AG08396 (cell line): Measurements from ENCODE around the gene ZIM2.

Experiments
- DNase-seq: peaks from one replicate; pipeline ENCODE4 v3.0.0; 2012; ENCODE audit warnings: low spot score, mixed read lengths

ZIM2 gene

DNA sequence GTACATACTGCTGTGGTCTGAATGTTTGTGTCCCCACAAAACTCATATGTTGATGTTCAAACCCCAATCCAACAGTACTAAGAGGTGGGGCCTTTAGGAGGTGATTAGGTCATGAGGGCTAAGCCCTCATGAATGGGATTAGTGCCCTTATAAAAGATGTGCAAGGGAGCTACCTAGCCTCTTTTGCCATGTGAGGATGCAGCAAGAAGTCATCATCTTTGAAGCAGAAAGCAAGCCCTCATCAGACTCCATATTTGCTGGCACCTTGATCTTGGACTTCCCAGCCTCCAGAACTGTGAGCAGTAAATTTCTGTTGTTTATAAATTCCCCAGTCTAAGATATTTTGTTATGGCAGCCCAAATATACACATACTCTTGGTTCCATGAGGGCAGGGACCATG is 33.9 kb downstream of the ZIM2 start:
- no peak for DNase-seq

DNA sequence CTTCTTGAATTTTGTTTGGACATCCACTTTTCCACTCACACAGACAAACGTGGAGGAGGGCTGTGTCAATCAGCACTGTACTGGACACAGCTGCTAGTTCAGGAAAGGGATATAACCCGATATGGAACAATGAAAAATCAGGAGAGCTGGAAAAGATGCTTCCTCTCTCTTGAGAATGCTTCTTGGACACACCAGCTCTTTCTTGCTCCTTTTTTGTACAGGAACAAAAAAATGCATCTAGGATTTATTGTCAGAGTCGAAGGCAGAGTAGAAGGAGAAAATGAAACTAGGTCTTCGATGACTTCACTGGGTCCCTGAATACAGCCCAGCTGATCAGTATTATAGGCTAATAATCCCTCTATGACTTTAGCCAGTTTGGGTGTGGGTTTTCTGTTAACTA is 62.2 kb downstream of the ZIM2 start:
- no peak for DNase-seq

DNA sequence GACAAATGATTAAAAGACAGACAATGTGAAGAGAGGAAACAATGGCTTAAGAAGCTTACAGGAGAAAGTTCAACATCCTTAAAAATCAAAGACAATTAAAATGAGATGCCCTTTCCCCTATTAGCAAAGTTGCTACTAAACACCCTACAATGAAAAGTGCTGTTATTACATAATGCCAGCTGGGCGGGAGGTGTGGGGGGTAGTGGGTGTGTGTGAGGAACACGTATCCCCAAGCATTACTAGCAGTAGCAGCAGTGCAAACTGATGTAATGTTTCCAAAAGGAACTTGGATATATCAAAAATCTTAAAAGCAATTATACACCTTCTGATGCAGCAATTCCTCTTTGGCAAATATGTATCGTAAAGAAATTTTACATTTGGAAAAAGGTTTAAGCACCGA is 70.9 kb downstream of the ZIM2 start:
- DNase-seq = no peak

DNA sequence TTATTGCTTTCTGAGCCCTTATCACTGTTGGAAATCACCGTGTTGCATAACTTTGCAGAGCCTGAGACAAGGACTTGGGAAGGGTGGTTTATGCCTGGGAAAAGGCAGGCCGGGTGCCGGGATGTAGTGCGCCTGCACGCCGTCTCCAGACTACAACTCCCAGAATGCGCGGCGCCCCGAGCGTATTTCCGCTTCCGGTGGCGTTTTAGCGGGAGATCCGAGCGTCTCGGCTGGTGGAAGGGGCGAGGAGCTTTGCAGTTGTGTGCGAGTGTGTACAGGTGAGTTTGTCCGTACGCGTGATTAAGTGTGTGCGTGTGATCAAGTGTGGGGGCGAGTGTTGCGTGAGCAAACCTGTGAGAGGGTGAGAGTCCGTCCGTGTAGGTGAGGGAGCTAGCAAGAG is 75.4 kb downstream of the ZIM2 start:
- no peak for DNase-seq

DNA sequence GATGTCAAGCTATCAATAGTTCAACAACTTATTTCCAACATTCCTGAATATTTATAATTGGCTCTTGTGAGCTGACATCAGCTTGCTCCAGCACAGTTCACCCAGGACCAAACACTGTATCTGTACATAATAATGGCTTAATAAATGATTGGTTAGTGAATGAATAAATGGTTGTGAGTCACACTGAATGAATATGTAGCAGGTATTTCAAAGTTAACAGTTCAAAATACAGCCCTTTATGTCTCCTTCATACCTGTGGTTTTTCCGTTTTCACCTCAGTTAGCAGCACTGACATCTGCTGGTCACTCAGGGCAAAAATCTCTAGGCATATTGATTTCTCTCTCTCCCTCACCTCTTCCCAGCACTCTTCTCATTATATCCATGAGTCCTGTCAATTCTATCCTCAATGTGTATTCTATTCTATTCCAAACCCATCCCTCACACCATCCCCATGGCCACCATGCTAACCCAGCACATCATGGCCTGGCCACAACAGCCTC is 76.3 kb downstream of the ZIM2 start:
- no peak for DNase-seq

DNA sequence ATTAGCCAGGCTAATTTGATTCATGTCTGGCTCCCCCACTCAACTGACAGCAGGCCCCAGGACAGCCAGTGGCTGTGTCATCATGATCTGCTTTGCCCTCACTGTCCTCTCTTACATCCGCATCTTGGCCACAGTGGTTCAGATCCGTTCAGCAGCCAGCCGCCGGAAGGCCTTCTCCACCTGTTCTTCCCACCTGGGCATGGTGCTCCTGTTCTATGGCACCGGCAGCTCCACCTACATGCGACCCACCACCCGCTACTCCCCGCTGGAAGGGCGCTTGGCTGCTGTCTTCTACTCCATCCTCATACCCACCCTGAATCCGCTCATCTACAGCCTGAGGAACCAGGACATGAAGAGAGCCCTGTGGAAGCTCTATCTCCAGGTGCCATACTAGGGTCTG is 79.7 kb downstream of the ZIM2 start:
- DNase-seq = no peak

DNA sequence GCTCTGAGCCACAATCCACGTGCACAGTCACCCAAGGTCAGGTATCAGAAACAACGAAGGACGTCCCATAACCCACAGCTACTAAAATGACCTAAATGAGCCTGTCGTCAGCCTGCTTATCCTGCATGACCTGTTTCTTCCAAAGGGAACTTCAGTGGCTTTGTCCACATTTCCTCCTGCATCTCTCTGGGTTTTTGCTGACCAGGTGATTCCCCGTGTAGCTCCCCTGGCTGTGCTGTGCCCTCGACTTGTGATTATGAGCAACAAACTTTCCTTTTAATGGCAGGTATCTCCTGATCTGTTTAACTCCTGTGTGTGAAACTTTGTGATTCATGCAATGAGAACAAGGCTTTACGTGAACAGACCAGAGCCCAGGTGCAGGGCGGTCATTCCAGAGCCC is 81.0 kb downstream of the ZIM2 start:
- no peak for DNase-seq

DNA sequence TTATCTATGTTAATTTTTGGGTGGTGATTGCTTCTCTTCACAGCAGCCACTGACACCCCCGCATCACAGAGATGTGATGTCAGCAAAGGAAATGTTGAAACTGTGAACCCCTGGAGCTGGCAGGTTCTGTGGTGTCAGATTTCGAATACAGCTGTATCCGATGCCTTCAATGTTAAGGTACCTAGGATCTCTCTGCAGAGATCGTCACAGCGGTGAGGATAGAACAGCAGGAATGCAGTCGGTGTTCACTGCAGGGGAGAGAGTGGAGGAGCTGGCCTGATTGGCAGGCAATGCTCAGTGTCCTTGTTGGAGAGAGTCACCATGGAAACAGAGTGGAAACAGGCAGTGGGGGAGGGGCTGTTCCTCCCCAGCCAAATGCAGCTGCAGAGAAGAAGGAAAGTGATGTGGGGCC is 89.4 kb downstream of the ZIM2 start:
- no peak for DNase-seq

DNA sequence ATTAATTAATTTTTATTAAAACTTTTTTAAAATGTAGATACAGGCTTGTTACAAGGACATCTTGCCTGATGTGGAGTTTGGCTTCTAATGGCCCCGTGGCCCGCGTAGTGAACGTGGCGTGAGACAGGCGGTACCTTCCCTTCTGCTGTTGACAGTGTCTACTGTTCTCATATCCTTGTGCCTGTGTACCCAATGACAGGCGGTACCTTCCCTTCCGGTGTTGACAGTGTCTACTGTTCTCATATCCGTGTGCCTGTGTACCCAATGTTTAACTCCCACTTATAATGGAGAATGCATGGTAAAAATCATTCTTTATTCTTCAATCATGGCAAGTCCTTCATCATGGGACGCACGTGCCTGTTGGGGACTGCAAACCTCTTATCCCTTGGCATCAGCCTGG is 89.9 kb downstream of the ZIM2 start:
- no peak for DNase-seq

DNA sequence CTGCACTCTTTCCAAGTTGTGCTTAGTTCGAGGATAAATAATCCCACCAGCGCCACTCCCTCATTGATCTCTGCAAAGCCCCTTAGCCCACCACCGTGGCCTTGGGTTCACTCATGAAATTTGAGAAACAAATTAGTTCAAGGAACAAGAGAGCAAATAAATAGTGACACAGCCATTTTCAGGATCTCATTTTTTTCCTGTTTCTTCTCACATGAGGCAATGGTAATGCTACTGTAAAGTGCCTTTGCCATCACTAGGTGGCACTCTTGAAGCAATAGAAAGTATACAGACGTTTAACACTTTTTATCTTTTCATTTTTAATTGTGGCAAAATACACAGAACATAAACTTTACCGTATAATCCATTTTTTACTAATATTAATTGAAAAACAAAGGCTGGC is 92.1 kb downstream of the ZIM2 start:
- no peak for DNase-seq

DNA sequence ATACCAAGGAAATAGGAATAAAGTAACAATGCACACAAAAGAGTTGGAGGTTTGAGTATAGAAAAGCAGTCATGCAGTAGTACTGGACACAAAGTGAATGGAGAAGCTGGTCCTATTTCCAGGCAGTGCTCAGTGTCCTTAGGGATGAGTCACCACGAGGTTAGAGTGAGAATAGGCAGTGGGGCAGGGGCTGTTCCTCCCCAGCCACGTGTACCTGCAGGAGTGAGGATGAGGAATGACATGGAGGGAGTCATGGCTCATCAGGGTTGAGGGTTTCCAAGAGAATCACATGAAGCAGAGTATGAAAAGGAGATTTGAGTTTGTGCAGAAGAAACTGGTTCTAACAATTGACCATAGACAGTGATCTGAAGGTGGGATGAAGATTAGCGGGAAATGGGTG is 94.2 kb downstream of the ZIM2 start:
- no peak for DNase-seq

DNA sequence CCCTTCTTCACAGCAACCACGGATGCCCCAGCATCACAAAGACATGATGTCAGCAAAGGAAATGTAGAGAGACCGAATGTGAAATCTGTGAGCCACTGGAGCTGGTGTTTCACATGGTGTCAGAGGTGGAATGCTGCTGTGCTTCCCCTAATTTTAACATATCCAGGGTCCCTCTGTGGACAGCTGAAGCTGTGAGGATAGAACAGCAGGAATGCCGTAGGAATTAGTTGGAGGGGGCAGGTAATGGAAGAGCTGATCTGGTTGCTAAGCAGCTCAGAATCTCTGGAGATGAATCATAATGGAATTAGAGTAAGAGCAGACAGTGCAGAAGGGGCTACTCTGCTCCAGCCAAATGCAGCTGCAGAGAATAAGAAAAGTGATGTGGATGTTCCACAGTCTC is 100.0 kb downstream of the ZIM2 start:
- no peak for DNase-seq

DNA sequence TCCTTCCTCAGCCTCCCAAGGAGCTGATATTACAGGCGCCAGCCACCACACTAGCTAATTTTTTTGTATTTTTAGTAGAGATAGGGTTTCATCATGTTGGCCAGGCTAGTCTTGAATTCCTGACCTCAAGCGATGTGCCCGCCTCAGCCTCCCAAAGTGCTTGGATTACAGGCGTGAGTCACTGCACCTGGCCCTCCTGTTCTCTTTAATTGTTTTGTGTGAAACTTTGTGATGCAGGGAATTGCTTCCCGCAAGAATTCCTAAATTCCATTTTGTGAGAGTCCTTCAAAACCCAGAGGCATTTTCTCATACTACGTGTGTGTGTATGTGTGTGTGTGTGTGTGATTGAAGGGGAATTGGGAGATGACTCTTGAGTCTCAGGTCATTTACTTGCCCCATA is 104.0 kb downstream of the ZIM2 start:
- no peak for DNase-seq

DNA sequence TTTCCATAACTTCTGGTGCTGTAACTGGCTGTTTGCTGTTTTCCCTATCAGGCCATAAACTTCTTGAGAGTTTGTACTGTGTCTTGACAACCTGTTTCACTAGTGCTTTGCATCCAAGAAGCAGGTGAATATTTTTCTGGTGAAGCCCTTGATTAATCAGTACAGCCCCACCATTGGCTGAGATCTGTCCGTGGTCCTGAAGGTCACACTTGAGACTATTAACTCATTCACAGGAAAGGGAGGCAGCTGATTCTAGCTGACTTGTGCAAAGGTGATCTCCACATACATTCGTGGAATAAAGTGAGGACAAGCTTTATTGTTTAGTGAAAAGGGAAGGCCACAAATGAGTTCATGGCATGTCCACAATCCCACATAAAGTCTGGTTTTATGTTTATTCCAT is 107.5 kb downstream of the ZIM2 start:
- DNase-seq = no peak

DNA sequence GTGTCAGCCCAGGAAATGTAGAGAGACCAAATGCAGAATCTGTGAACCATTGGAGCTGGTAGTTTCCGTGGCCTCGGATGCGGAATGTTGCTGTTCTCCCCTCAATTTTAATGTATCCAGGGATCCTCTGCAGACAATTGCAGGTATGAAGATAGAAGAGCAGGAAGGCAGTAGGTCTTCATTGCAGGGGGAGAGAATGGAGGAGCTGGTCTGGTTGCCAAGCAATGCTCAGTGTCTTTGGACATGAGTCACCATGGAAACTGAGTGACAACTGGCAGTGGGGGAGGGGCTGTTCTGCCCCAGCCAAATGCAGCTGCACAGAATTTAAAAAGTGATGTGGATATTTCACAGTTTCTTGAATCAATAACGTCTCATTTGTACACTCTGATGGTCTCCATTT is 112.8 kb downstream of the ZIM2 start:
- no peak for DNase-seq

DNA sequence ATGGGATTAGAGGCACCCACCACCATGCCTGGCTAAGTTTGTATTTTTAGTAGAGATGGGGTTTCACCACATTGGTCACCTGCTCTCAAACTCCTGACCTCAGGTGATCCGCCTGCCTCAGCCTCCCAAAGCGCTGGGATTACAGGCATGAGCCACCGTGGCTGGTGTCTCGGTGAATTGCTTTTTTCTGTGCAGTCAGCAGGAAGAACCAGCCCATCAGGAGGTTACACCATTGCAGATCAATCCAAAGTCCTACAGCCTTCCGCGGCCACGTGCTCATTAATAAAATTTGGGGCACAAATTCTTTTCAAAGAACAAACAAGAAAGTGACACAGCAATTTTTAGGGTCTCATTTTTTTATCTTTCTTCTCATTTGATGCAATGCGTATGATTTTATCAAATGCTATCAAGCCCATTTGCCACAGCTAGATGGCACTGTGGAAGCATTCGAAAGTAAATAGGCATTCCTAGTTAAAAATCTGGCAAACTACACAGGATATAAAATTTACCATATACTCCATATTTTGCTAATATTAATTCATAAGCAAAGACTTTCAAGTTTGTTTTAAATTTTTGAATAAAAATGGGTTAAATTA is 114.6 kb downstream of the ZIM2 start:
- no peak for DNase-seq
